NB4 (cell line): Measurements from ENCODE around the gene USP53.
"Not testable (repeated sequence)": the region's sequence is repeated elsewhere in the genome, so short reads cannot be mapped to it uniquely, and the experiment has no call there.

ENCODE experiments used
- DNase-seq: peaks from one replicate; pipeline ENCODE4 v3.0.0; 2010; ENCODE audit warnings: low read depth
- H3K4me3 ChIP-seq: one replicate; pipeline ENCODE4 v1.5.1; 2011; ENCODE audit warnings: mild to moderate bottlenecking, low read depth, low read length, moderate library complexity
- CTCF ChIP-seq: IDR thresholded peaks from one replicate; pipeline ENCODE4 v1.5.1; 2012; ENCODE audit warnings: low read depth, low read length
- MAX ChIP-seq: IDR thresholded peaks from 2 replicates; pipeline ENCODE4 v1.6.1; 2011; ENCODE audit warnings: low read depth, low read length
- MYC ChIP-seq: IDR thresholded peaks from 2 replicates; pipeline ENCODE4 v1.6.1; 2011; ENCODE audit warnings: low read depth, low read length
- POLR2A ChIP-seq: IDR thresholded peaks from 2 replicates; pipeline ENCODE4 v1.6.1; 2011; ENCODE audit warnings: mild to moderate bottlenecking; ENCODE audit not compliant: insufficient read length; ENCODE audit errors: extremely low read depth

Gene USP53

GRCh38 chr4:119264743-119265142, 52.2 kb downstream of the USP53 start:
- TF ChIP-seq MYC, result no peak
- no peak for TF ChIP-seq MAX
- no peak for TF ChIP-seq POLR2A
- TF ChIP-seq CTCF, result no peak
- no peak for DNase-seq
- H3K4me3 ChIP-seq, result no peak overlapping the region

GRCh38 chr4:119266153-119266552, 53.6 kb downstream of the USP53 start:
- DNase-seq, result no peak
- TF ChIP-seq CTCF (no peak), MYC (no peak), MAX (no peak), POLR2A (no peak)
- H3K4me3 ChIP-seq, result no peak overlapping the region

- no peak for DNase-seq
- TF ChIP-seq MAX (no peak), CTCF (no peak), MYC (no peak), POLR2A (no peak)
- H3K4me3 ChIP-seq, result no peak overlapping the region
These were observed 56.0 kb downstream of the USP53 start for GRCh38 chr4:119268466-119268865.

GRCh38 chr4:119271361-119272085, 59.0 kb downstream of the USP53 start:
- TF ChIP-seq MYC (no peak), MAX (no peak), CTCF (no peak), POLR2A (no peak)
- DNase-seq, result no peak
- no peak overlapping the region for H3K4me3 ChIP-seq

DNA sequence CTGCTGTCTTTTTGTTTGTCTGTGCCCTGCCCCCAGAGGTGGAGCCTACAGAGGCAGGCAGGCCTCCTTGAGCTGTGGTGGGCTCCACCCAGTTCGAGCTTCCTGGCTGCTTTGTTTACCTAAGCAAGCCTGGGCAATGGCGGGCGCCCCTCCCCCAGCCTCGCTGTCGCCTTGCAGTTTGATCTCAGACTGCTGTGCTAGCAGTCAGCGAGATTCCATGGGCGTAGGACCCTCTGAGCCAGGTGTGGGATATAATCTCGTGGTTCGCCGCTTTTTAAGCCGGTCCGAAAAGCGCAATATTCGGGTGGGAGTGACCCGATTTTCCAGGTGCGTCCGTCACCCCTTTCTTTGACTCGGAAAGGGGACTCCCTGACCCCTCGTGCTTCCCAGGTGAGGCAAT, 67.0 kb downstream of the USP53 start:
- not testable (repeated sequence) for H3K4me3 ChIP-seq, DNase-seq

- not testable (repeated sequence) for H3K4me3 ChIP-seq, DNase-seq
These were observed 67.4 kb downstream of the USP53 start for GRCh38 chr4:119279945-119280344.

GRCh38 chr4:119281393-119281792, 68.9 kb downstream of the USP53 start:
- no peak overlapping the region for H3K4me3 ChIP-seq
- TF ChIP-seq MYC, result no peak
- no peak for TF ChIP-seq MAX
- TF ChIP-seq CTCF, result no peak
- no peak for TF ChIP-seq POLR2A
- no peak for DNase-seq
